GM10248 (cell line): ENCODE data around the gene FBXO31.
"Not testable (repeated sequence)": the region's sequence is repeated elsewhere in the genome, so short reads cannot be mapped to it uniquely, and the experiment has no call there.

Experiments
- CTCF ChIA-PET: fragments of 300-600 bp; sonication (Branson Sonifier 250); formaldehyde crosslinking; extraction: SDS; loops from one replicate; lab custom pipeline; 2021; ENCODE audit warnings: antibody characterized with exemption; lab: Yijun Ruan, JAX
- POLR2A ChIA-PET: fragments of 350-650 bp; sonication (Branson Sonifier 250); formaldehyde crosslinking; extraction: SDS; loops from one replicate; lab custom pipeline; 2020; ENCODE audit warnings: antibody characterized with exemption; lab: Yijun Ruan, JAX
- DNase-seq: peaks from one replicate; pipeline ENCODE4 v3.0.0; 2012; ENCODE audit errors: extremely low spot score
- CTCF ChIP-seq: IDR thresholded peaks from 2 replicates; pipeline ENCODE4 v1.5.1; 2012; ENCODE audit warnings: mild to moderate bottlenecking, low read depth; ENCODE audit errors: extremely low read depth, missing control alignments, control extremely low read depth

FBXO31 gene

GRCh38 chr16:87344165-87344930 is 39.2 kb downstream of the FBXO31 start:
- POLR2A ChIA-PET = no interaction called here

GRCh38 chr16:87343753-87344050 is 39.9 kb downstream of the FBXO31 start:
- POLR2A ChIA-PET = no interaction called here
- no peak for TF ChIP-seq CTCF
- DNase-seq = no peak
- CTCF ChIA-PET = no interaction called here

More at GRCh38 chr16:87344165-87344930, 39.2 kb downstream of the FBXO31 start:
- CTCF ChIA-PET = no interaction called here
- no peak for DNase-seq
- TF ChIP-seq CTCF = no peak

GRCh38 chr16:87342978-87343752 is 40.4 kb downstream of the FBXO31 start:
- no peak for TF ChIP-seq CTCF
- ChIA-PET CTCF (interaction anchor here (1.4 to 1.9 kb wide), 2 partner anchors 14 to 19 kb away, joined by 4 read pairs; no protein-coding TSS in a partner anchor), POLR2A (no interaction called here)
- no peak for DNase-seq

- no peak for DNase-seq
- ChIA-PET POLR2A (interaction anchor here (0.6 kb wide), 1 partner anchor 65 kb away, joined by 3 read pairs; no protein-coding TSS in a partner anchor), CTCF (interaction anchor here (1.4 to 1.9 kb wide), 2 partner anchors 15 to 18 kb away, joined by 4 read pairs; no protein-coding TSS in a partner anchor)
- no peak for TF ChIP-seq CTCF
Measured at GRCh38 chr16:87342504-87342903, 41.1 kb downstream of the FBXO31 start.

GRCh38 chr16:87340198-87340597 is 43.4 kb downstream of the FBXO31 start:
- no peak for DNase-seq
- TF ChIP-seq CTCF = no peak
- CTCF ChIA-PET = interaction anchor here (1.4 kb wide), 1 partner anchor 12 kb away, joined by 4 read pairs; no protein-coding TSS in a partner anchor
- POLR2A ChIA-PET = no interaction called here

- ChIA-PET POLR2A (interaction anchor here (0.5 kb wide), 1 partner anchor 43 kb away, joined by 3 read pairs; no protein-coding TSS in a partner anchor), CTCF (interaction anchor here (1.0 kb wide), 1 partner anchor 12 kb away, joined by 3 read pairs; no protein-coding TSS in a partner anchor)
- DNase-seq = not testable (repeated sequence)
Measured at GRCh38 chr16:87339724-87340105, 43.9 kb downstream of the FBXO31 start.
